Measurements from ENCODE around the gene WRNIP1.

The WRNIP1 gene

DNA sequence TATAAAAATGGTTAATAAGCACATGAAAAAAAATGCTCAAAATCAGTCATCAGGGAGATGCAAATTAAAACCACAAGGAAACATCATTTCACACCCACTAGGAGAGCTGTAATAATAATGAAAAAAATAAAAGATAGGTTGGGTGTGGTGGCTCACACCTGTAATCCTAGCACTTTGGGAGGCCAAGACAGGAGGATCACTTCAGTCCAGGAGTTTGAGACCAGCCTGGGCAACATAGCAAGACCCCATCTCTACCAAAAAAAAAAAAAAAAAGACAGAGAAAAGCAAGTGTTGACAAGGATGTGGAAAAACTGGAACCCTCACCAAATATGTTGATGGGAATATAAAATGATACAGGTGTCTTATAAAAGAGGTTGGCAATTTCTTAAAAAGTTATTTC, 11.4 kb upstream of the WRNIP1 start:
- no peak overlapping the region for H3K9ac ChIP-seq (ENCODE audit: low read length)
- no peak overlapping the region for H2AFZ ChIP-seq (ENCODE audit: low read depth, low read length, severe bottlenecking)
- H3F3A ChIP-seq (ENCODE audit: insufficient read depth) = no peaks in the 10 kb centered on the region
- no peaks in the 10 kb centered on the region for H3K79me2 ChIP-seq (ENCODE audit: insufficient read depth, low read length)
- no peak overlapping the region for H3K27ac ChIP-seq (ENCODE audit: low read depth, low read length)
- no peak overlapping the region for H3K4me3 ChIP-seq (ENCODE audit: insufficient read depth, low read length, poor library complexity, severe bottlenecking)
- TF ChIP-seq EZH2phosphoT487 (conservative IDR thresholded peaks at IDR 0.05; ENCODE audit: low read length) = no peak
- TF ChIP-seq, protein P1, sequence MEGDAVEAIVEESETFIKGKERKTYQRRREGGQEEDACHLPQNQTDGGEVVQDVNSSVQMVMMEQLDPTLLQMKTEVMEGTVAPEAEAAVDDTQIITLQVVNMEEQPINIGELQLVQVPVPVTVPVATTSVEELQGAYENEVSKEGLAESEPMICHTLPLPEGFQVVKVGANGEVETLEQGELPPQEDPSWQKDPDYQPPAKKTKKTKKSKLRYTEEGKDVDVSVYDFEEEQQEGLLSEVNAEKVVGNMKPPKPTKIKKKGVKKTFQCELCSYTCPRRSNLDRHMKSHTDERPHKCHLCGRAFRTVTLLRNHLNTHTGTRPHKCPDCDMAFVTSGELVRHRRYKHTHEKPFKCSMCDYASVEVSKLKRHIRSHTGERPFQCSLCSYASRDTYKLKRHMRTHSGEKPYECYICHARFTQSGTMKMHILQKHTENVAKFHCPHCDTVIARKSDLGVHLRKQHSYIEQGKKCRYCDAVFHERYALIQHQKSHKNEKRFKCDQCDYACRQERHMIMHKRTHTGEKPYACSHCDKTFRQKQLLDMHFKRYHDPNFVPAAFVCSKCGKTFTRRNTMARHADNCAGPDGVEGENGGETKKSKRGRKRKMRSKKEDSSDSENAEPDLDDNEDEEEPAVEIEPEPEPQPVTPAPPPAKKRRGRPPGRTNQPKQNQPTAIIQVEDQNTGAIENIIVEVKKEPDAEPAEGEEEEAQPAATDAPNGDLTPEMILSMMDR (IDR thresholded peaks at IDR 0.05; ENCODE audit: insufficient read depth, low read length, poor library complexity, severe bottlenecking) = no peak
- H3K4me2 ChIP-seq (ENCODE audit: low read depth, low read length, poor library complexity, severe bottlenecking) = no peak overlapping the region
- no peaks in the 10 kb centered on the region for H3K9me2 ChIP-seq (replicated peaks; ENCODE audit: insufficient read depth, low read length)
- no peaks in the 10 kb centered on the region for H4K20me1 ChIP-seq (ENCODE audit: low read depth, low read length)
- no peaks in the 10 kb centered on the region for H3K27me3 ChIP-seq (ENCODE audit: low read length)
- no peaks in the 10 kb centered on the region for H3K9me3 ChIP-seq (ENCODE audit: insufficient read depth, low read length)
- no peaks in the 10 kb centered on the region for H3K36me3 ChIP-seq (ENCODE audit: low read length)

DNA sequence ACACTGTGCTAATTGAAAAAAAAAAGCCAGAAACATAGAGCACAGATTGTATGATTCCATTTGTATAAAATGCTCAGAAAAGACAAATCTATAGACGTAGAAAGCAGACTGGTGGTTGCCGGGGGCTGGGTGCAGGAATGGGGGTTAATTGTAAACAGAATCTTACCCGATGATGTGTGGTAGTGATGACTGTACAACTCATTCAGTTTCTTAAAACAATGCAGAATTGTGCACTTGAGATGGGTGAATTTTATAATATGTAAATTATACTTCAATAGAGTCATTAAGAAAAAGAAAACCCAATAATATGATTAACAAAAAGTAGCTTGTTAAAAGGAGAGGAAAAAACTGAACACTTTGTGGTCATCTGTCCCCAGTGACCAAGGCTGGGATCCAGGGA, 10.8 kb upstream of the WRNIP1 start:
- no peak overlapping the region for H3K27ac ChIP-seq (ENCODE audit: low read depth, low read length)
- H4K20me1 ChIP-seq (ENCODE audit: low read depth, low read length) = no peaks in the 10 kb centered on the region
- H3K4me2 ChIP-seq (ENCODE audit: low read depth, low read length, poor library complexity, severe bottlenecking) = no peak overlapping the region
- no peaks in the 10 kb centered on the region for H3K9me3 ChIP-seq (ENCODE audit: insufficient read depth, low read length)
- no peak overlapping the region for H2AFZ ChIP-seq (ENCODE audit: low read depth, low read length, severe bottlenecking)
- no peaks in the 10 kb centered on the region for H3K27me3 ChIP-seq (ENCODE audit: low read length)
- no peak for TF ChIP-seq EZH2phosphoT487 (conservative IDR thresholded peaks at IDR 0.05; ENCODE audit: low read length)
- TF ChIP-seq, protein P1 (IDR thresholded peaks at IDR 0.05; ENCODE audit: insufficient read depth, low read length, poor library complexity, severe bottlenecking) = no peak
- H3K9ac ChIP-seq (ENCODE audit: low read length) = no peak overlapping the region
- H3F3A ChIP-seq (ENCODE audit: insufficient read depth) = no peaks in the 10 kb centered on the region
- H3K9me2 ChIP-seq (replicated peaks; ENCODE audit: insufficient read depth, low read length) = no peaks in the 10 kb centered on the region
- no peaks in the 10 kb centered on the region for H3K79me2 ChIP-seq (ENCODE audit: insufficient read depth, low read length)
- H3K36me3 ChIP-seq (ENCODE audit: low read length) = no peaks in the 10 kb centered on the region
- H3K4me3 ChIP-seq (ENCODE audit: insufficient read depth, low read length, poor library complexity, severe bottlenecking) = no peak overlapping the region

DNA sequence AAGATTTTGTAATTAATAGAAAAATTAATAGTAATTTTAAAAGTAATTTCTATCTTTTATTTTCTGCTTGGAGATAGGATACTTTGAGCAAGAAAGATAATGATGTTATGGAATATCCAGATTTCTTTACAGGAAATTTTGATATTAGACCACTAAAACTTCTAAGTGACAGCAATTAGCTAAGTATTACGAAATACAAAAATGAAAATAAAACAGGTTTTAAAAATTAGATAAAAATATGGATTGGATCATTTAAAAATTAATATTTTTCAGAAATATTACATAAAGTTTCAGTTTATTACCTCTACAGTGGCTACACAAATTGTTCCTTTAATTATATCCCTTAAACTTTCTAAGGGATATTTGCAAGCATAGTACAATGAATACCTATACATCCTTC, 10.3 kb upstream of the WRNIP1 start:
- no peaks in the 10 kb centered on the region for H3K79me2 ChIP-seq (ENCODE audit: insufficient read depth, low read length)
- H3K9me2 ChIP-seq (replicated peaks; ENCODE audit: insufficient read depth, low read length) = no peaks in the 10 kb centered on the region
- no peak overlapping the region for H2AFZ ChIP-seq (ENCODE audit: low read depth, low read length, severe bottlenecking)
- no peak overlapping the region for H3K4me2 ChIP-seq (ENCODE audit: low read depth, low read length, poor library complexity, severe bottlenecking)
- H3F3A ChIP-seq (ENCODE audit: insufficient read depth) = no peaks in the 10 kb centered on the region
- H3K36me3 ChIP-seq (ENCODE audit: low read length) = no peaks in the 10 kb centered on the region
- no peak overlapping the region for H3K4me3 ChIP-seq (ENCODE audit: insufficient read depth, low read length, poor library complexity, severe bottlenecking)
- no peaks in the 10 kb centered on the region for H3K27me3 ChIP-seq (ENCODE audit: low read length)
- no peak overlapping the region for H3K27ac ChIP-seq (ENCODE audit: low read depth, low read length)
- H4K20me1 ChIP-seq (ENCODE audit: low read depth, low read length) = no peaks in the 10 kb centered on the region
- H3K9me3 ChIP-seq (ENCODE audit: insufficient read depth, low read length) = no peaks in the 10 kb centered on the region
- H3K9ac ChIP-seq (ENCODE audit: low read length) = no peak overlapping the region
- no peak for TF ChIP-seq EZH2phosphoT487 (conservative IDR thresholded peaks at IDR 0.05; ENCODE audit: low read length)
- TF ChIP-seq, protein P1 (IDR thresholded peaks at IDR 0.05; ENCODE audit: insufficient read depth, low read length, poor library complexity, severe bottlenecking) = no peak
